ENCODE measurements around the gene SERPINA12. TPM values are rescaled to one million over a fixed set of nuclear protein-coding genes. Genes with fewer than 3 reads are reported as not detected.

SERPINA12 gene
- total RNA-seq, 6 experiments from 2014 or later, result 0.26 to 2.8 (median 0.39) TPM; not detected in 3

- H3K4me1 ChIP-seq, result peaks cover 0 to 19% (median 8%) of the 10 kb centered on the region in 4 donors
- no peak for TF ChIP-seq CTCF (IDR thresholded peaks at IDR 0.05)
- TF ChIP-seq POLR2A (IDR thresholded peaks at IDR 0.05), result no peak
- peak overlapping the region in 1 of 3 donors; percentile 23 for H3K4me3 ChIP-seq
- no peaks in the 10 kb centered on the region for H3K36me3 ChIP-seq
- H3K9me3 ChIP-seq, result no peaks in the 10 kb centered on the region
- DNase-seq, result no peak
- no peak for ATAC-seq
- no peak overlapping the region for H3K27ac ChIP-seq
- no peaks in the 10 kb centered on the region for H3K27me3 ChIP-seq
- WGBS (ENCODE audit: insufficient coverage, low coverage, low lambda C conversion rate, missing lambda C conversion rate), result 24% methylated on average over 4 of the region's 5 CpGs
- intact Hi-C loops (cut with DNase I), result loop anchor here (5.0 to 10.0 kb wide), 2 partner anchors 52 to 55 kb away; no protein-coding TSS in a partner anchor
Measured at GRCh38 chr14:94486883-94487282, 22.4 kb downstream of the SERPINA12 start.

DNA sequence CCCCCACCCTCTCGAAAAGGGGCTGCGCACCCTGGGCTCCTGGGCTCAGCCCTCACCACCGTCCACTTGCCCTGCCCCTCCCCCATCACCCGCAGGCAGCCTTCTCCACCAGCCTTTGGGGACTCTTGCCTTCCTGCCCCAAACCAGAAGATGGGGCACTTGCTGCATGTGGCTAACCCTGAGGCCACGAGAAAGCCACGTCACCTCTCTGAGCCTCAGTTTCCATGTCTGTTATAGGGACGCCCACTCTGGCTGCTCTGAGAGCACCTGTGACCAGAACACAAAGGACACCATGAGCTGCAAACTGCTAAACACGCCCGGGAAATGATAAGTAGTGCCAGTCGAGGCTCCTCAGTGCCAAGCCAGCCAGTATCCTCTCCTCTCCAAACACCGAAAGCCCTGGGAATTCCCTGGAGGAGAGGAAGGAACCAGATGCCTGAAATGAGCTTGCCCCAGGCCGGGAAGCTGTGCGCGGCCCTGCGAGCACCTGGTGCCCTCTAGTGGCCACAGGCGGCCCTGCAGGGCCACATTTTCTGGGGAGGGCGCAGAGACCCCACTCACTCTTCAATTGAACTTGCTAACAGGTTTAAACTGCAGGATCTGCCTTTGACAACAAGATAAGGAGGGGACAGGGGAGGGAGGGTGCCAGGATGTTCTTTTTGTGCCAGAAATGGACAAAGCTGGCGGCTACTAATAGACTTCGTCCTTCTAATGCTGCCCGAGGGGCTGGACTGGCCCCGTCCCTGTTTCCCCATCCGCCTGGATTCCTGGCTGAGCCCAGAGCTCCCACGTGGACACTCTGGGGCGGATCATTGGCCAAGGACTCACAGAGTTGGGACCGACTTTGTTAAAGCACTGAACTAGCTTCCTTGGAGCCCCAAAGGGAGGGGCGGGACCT lies 23.1 kb downstream of the SERPINA12 start:
- Histone ChIP-seq H3K27ac (no peak overlapping the region), H3K9me3 (no peaks in the 10 kb centered on the region), H3K27me3 (no peaks in the 10 kb centered on the region), H3K4me1 (peaks cover 0 to 26% (median 12%) of the 10 kb centered on the region in 4 donors), H3K36me3 (no peaks in the 10 kb centered on the region), H3K4me3 (peak overlapping the region in 2 of 3 donors; percentile 23 to 28)
- TF ChIP-seq POLR2A (IDR thresholded peaks at IDR 0.05) (peak; percentile 26), CTCF (IDR thresholded peaks at IDR 0.05) (peak; percentile 98 to 100 (median 99))
- DNase-seq, result peak; percentile 68 to 77 (median 76)
- 9% methylated on average over 18 of the region's 26 CpGs for WGBS (ENCODE audit: insufficient coverage, low coverage, low lambda C conversion rate, missing lambda C conversion rate)
- peak; percentile 75 to 89 (median 87) for ATAC-seq
- intact Hi-C loops (cut with DNase I), result loop anchor here (5.0 to 10.0 kb wide), 2 partner anchors 51 to 54 kb away; no protein-coding TSS in a partner anchor

DNA sequence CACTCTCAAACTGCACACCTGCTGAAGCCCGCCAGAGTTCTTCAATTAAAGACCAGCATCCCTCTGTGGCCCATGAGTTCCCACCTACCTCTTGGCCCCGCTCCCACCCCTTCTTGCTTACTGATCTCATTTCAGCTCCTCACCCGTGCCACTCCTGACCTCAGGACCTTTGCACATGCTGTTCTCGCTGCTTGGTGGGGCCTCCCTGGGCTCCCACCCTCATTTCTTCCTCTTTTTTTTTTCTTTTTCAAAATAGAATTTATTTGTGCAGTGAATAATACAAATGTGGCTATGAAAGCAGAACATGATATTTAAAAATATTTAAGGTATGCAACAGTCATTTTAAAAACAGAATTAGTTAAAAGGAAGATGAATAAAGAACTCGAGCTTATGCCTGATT lies 24.8 kb downstream of the SERPINA12 start:
- 79% methylated on average over 3 of the region's 5 CpGs for WGBS (ENCODE audit: insufficient coverage, low coverage, low lambda C conversion rate, missing lambda C conversion rate)
- TF ChIP-seq CTCF (IDR thresholded peaks at IDR 0.05) (no peak), POLR2A (IDR thresholded peaks at IDR 0.05) (no peak)
- intact Hi-C loops (cut with DNase I), result loop anchor here in 1 of 2 donors (10.0 kb wide), 1 partner anchor 50 kb away; no protein-coding TSS in a partner anchor
- no peaks in the 10 kb centered on the region for H3K27me3 ChIP-seq
- DNase-seq (no peak), ATAC-seq (no peak)
- peaks cover 0 to 42% (median 15%) of the 10 kb centered on the region in 4 donors for H3K4me1 ChIP-seq
- H3K36me3 ChIP-seq, result no peaks in the 10 kb centered on the region
- no peak overlapping the region for H3K27ac ChIP-seq
- H3K4me3 ChIP-seq, result no peak overlapping the region
- no peaks in the 10 kb centered on the region for H3K9me3 ChIP-seq

DNA sequence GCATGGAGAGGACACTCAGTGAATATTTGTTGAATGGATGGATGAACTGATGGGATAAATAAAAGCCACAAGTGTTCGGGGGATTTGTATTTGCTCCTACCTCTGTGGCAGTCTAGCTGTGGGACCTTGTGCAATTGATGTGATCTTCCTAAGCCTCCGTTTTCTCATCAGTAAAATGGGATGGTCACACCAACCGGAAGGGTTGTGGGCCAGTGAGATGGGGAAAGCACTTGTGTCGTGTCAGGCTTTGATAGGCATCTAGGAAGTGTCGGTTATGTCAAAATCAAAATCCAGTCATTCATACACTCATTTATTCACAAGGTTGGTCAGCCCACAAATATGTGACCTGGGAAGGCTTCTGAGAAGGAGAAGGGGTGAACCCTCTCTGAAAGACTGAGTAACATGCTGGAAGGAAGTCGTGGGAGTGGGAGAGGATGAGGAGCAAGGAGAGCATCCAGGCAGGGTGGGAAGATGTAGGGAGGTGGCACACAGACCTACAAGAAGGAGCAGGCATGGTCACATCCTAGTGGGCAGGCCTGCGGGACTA lies 25.5 kb downstream of the SERPINA12 start:
- WGBS (ENCODE audit: insufficient coverage, low coverage, low lambda C conversion rate, missing lambda C conversion rate), result 72% methylated on average over 6 of the region's 7 CpGs
- Histone ChIP-seq H3K27me3 (no peaks in the 10 kb centered on the region), H3K9me3 (no peaks in the 10 kb centered on the region), H3K4me1 (peaks cover 0 to 42% (median 15%) of the 10 kb centered on the region in 4 donors), H3K4me3 (no peak overlapping the region), H3K36me3 (no peaks in the 10 kb centered on the region), H3K27ac (no peak overlapping the region)
- intact Hi-C loops (cut with DNase I), result loop anchor here in 1 of 2 donors (10.0 kb wide), 1 partner anchor 49 kb away; no protein-coding TSS in a partner anchor
- TF ChIP-seq CTCF (IDR thresholded peaks at IDR 0.05) (no peak), POLR2A (IDR thresholded peaks at IDR 0.05) (no peak)
- DNase-seq (no peak), ATAC-seq (no peak)

Data from right lobe of liver (tissue), 6 donors.